Fibroblast of lung (primary cell): ENCODE measurements around the gene ZFYVE28. TPM values are rescaled to one million over a fixed set of nuclear protein-coding genes. Genes with fewer than 3 reads are reported as not detected.

Experiments used
- DNase-seq, 2 donors: peaks; one replicate each; pipeline versions ENCODE4 v3.0.0 to v3.0.0-alpha.2; 2010; ENCODE audit warnings: low read depth in 2 of 2
- H2AFZ ChIP-seq: 2 replicates; pipeline ENCODE4 v1.5.1; 2012; ENCODE audit warnings: low read length, control low read depth, inconsistent platforms
- H3K27ac ChIP-seq: 2 replicates; pipeline ENCODE4 v1.5.1; 2011; ENCODE audit warnings: low read length, control low read depth; ENCODE audit not compliant: insufficient read depth
- H3K27me3 ChIP-seq: 2 replicates; pipeline ENCODE4 v1.5.1; 2011; ENCODE audit warnings: mild to moderate bottlenecking, low read length; ENCODE audit not compliant: control insufficient read depth, insufficient read depth
- H3K36me3 ChIP-seq: 2 replicates; pipeline ENCODE4 v1.5.1; 2011; ENCODE audit warnings: low read length; ENCODE audit not compliant: control insufficient read depth, insufficient read depth
- H3K4me1 ChIP-seq: 2 replicates; pipeline ENCODE4 v1.5.1; 2011; ENCODE audit warnings: low read length; ENCODE audit not compliant: control insufficient read depth, insufficient read depth; ENCODE audit errors: extremely low read depth
- H3K4me2 ChIP-seq: 2 replicates; pipeline ENCODE4 v1.5.1; 2011; ENCODE audit warnings: low read length, control low read depth; ENCODE audit not compliant: insufficient read depth; ENCODE audit errors: extremely low read depth
- H3K4me3 ChIP-seq, 4 experiments: fragments of 200-600 bp in 1 of 4; sonication (generic) in 1 of 4; replicated peaks in 1 of 4; 2 replicates each; pipeline ENCODE4 v1.5.1; 2011 to 2016; ENCODE audit warnings: low read length in 4 of 4, low read depth in 3 of 4, mild to moderate bottlenecking in 3 of 4, control low read depth in 2 of 4, inconsistent platforms in 1 of 4, mixed read lengths in 1 of 4; ENCODE audit not compliant: insufficient read depth in 1 of 4; ENCODE audit errors: control extremely low read depth in 1 of 4
- H3K79me2 ChIP-seq: 2 replicates; pipeline ENCODE4 v1.5.1; 2012; ENCODE audit warnings: mild to moderate bottlenecking, low read length, inconsistent platforms; ENCODE audit not compliant: control insufficient read depth, insufficient read depth
- H3K9ac ChIP-seq: 2 replicates; pipeline ENCODE4 v1.5.1; 2011; ENCODE audit warnings: mild to moderate bottlenecking, low read length, control low read depth; ENCODE audit not compliant: insufficient read depth
- H3K9me3 ChIP-seq: 2 replicates; pipeline ENCODE4 v1.5.1; 2012; ENCODE audit warnings: low read depth, low read length; ENCODE audit not compliant: control insufficient read depth, insufficient read depth
- H4K20me1 ChIP-seq: 2 replicates; pipeline ENCODE4 v1.5.1; 2011; ENCODE audit warnings: low read length; ENCODE audit not compliant: control insufficient read depth, insufficient read depth; ENCODE audit errors: extremely low read depth
- EZH2 ChIP-seq: IDR thresholded peaks from 2 replicates; pipeline ENCODE4 v1.5.1; 2012; ENCODE audit warnings: low read length, control low read depth, mild to moderate bottlenecking; ENCODE audit errors: missing control alignments
- polyA plus RNA-seq, 2 donors: library from polyadenylated mRNA; depleted of rRNA in 1 of 2; stranded (reverse) in 1 of 2; unstranded in 1 of 2; fragments of >200 nt; gene quantifications; 2 replicates each; pipeline ENCODE4 v1.2.1, GENCODE V29; 2011 to 2012; ENCODE audit warnings: missing spikeins in 1 of 2
- total RNA-seq: library from RNA; depleted of rRNA; stranded (reverse); fragments of >200 nt; gene quantifications from 2 replicates; pipeline ENCODE4 v1.2.1, GENCODE V29; 2014
- TF ChIP-seq, protein P1 (sequence below), 2 donors: IDR thresholded peaks in 1 of 2; conservative IDR thresholded peaks in 1 of 2; 1 replicate in 1 of 2; 2 replicates in 1 of 2; pipeline ENCODE4 v1.5.1; 2011 to 2012; ENCODE audit warnings: low read length in 2 of 2, control low read depth in 1 of 2, inconsistent platforms in 1 of 2, low read depth in 1 of 2, mild to moderate bottlenecking in 1 of 2

Gene ZFYVE28
- total and polyA plus RNA-seq, 2 donors (not counting 1 experiment from before 2014, with no cell fraction given), result 2.4 to 11.6 TPM

GRCh38 chr4:2361366-2362265 lies 56.8 kb downstream of the ZFYVE28 start:
- H3K4me1 ChIP-seq, result no peaks in the 10 kb centered on the region
- H3K4me2 ChIP-seq, result no peak overlapping the region
- no peaks in the 10 kb centered on the region for H3K27me3 ChIP-seq
- no peaks in the 10 kb centered on the region for H4K20me1 ChIP-seq
- H3K9me3 ChIP-seq, result no peaks in the 10 kb centered on the region
- H2AFZ ChIP-seq, result no peak overlapping the region
- no peak overlapping the region for H3K9ac ChIP-seq
- no peak for DNase-seq
- H3K27ac ChIP-seq, result no peak overlapping the region
- no peaks in the 10 kb centered on the region for H3K36me3 ChIP-seq
- TF ChIP-seq, protein P1, sequence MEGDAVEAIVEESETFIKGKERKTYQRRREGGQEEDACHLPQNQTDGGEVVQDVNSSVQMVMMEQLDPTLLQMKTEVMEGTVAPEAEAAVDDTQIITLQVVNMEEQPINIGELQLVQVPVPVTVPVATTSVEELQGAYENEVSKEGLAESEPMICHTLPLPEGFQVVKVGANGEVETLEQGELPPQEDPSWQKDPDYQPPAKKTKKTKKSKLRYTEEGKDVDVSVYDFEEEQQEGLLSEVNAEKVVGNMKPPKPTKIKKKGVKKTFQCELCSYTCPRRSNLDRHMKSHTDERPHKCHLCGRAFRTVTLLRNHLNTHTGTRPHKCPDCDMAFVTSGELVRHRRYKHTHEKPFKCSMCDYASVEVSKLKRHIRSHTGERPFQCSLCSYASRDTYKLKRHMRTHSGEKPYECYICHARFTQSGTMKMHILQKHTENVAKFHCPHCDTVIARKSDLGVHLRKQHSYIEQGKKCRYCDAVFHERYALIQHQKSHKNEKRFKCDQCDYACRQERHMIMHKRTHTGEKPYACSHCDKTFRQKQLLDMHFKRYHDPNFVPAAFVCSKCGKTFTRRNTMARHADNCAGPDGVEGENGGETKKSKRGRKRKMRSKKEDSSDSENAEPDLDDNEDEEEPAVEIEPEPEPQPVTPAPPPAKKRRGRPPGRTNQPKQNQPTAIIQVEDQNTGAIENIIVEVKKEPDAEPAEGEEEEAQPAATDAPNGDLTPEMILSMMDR (conservative IDR thresholded peaks at IDR 0.05 in 1 of 2, IDR thresholded peaks at IDR 0.05 in 1 of 2; ENCODE audit: low read depth in 1 of 2, low read length in 2 of 2), result no peak
- no peak for TF ChIP-seq EZH2
- H3K79me2 ChIP-seq, result no peaks in the 10 kb centered on the region
- H3K4me3 ChIP-seq, result no peak overlapping the region

DNA sequence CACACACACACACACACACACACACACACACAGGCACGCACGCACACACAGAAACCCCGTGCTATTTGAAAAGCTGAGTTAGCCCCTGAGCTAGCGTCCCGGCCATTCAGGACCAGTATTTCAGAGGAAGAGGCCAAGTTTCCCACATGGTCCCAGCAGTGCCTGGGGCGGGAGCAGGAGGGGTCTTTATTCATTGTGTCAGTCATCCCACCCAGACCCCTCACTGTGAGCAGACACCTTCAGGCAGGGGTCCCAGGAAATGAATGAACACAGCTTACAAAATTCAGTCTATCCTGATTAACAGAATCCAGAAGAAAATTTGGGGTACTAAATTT lies 58.1 kb downstream of the ZFYVE28 start:
- H4K20me1 ChIP-seq, result no peaks in the 10 kb centered on the region

DNA sequence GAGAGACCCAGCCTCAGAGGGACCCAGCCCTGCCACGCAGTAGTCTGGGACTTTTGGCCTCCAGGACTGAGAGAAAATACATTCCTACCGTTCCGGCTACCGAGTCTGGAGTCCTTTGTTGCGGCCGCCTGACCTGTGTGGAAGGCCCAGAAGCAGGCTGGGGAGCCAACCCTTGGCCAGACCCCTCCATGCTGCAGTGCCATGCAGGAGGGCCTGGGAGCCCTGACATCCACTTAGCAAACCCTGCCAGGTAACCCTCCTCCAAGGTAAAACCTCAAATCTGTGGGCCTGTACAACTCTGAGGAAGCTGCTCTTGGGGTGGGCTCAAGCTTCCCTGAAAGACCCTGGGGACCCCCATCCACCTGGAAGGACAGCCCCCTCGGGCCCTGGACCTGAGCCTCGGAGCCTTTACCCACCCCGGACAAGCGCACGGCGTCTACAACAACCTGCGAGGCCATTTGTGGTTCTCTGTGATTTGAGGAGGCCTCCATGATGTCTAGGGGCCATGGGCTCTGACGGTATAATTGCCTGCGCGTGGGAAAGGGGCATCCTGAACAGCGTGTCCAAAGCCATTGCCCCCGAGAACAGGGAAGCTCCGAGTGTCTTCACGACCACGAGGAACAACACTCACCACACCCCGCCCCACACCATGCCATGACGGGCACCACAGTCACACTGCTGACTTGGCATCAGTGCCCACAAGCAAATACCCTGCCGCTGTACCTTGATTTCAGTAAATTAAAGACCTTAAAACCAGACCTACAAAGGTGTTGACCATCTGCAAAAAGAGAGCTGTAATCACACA lies 58.7 kb downstream of the ZFYVE28 start:
- H3K9ac ChIP-seq, result no peak overlapping the region
- no peaks in the 10 kb centered on the region for H3K36me3 ChIP-seq
- no peak overlapping the region for H3K4me3 ChIP-seq
- H3K4me2 ChIP-seq, result no peak overlapping the region
- H4K20me1 ChIP-seq, result no peaks in the 10 kb centered on the region
- no peak overlapping the region for H3K27ac ChIP-seq
- no peaks in the 10 kb centered on the region for H3K4me1 ChIP-seq
- no peaks in the 10 kb centered on the region for H3K79me2 ChIP-seq
- H3K27me3 ChIP-seq, result no peaks in the 10 kb centered on the region
- no peak for TF ChIP-seq EZH2
- TF ChIP-seq, protein P1 (conservative IDR thresholded peaks at IDR 0.05 in 1 of 2, IDR thresholded peaks at IDR 0.05 in 1 of 2; ENCODE audit: low read depth in 1 of 2, low read length in 2 of 2), result no peak
- H2AFZ ChIP-seq, result no peak overlapping the region
- no peak for DNase-seq
- no peaks in the 10 kb centered on the region for H3K9me3 ChIP-seq

More for the DNA sequence above, 58.1 kb downstream of the ZFYVE28 start:
- no peaks in the 10 kb centered on the region for H3K9me3 ChIP-seq
- H3K4me3 ChIP-seq, result no peak overlapping the region
- no peak overlapping the region for H3K27ac ChIP-seq
- H2AFZ ChIP-seq, result no peak overlapping the region
- no peak overlapping the region for H3K4me2 ChIP-seq
- no peaks in the 10 kb centered on the region for H3K36me3 ChIP-seq
- no peak for DNase-seq
- TF ChIP-seq EZH2, result no peak
- TF ChIP-seq, protein P1 (conservative IDR thresholded peaks at IDR 0.05 in 1 of 2, IDR thresholded peaks at IDR 0.05 in 1 of 2; ENCODE audit: low read depth in 1 of 2, low read length in 2 of 2), result no peak
- no peak overlapping the region for H3K9ac ChIP-seq
- H3K79me2 ChIP-seq, result no peaks in the 10 kb centered on the region
- H3K27me3 ChIP-seq, result no peaks in the 10 kb centered on the region
- no peaks in the 10 kb centered on the region for H3K4me1 ChIP-seq
